Right lobe of liver (tissue), 6 donors: ENCODE data around the gene PRR5L. TPM values are rescaled to one million over a fixed set of nuclear protein-coding genes. Genes with fewer than 3 reads are reported as not detected.

ENCODE experiments used
- ATAC-seq, 4 donors: fragments of 200-7000 bp; cut with Tn5 transposase; one replicate each; pipeline ENCODE4 v1.9.1; 2020; ENCODE audit warnings: mild to moderate bottlenecking in 4 of 4, moderate library complexity in 4 of 4
- DNase-seq, 3 donors: peaks; one replicate each; pipeline ENCODE4 v3.0.0-alpha.2; 2020
- H3K27ac ChIP-seq, 3 donors: fragments of 200-600 bp; one replicate each; pipeline ENCODE4 v1.8.0; 2022
- H3K27me3 ChIP-seq, 2 donors: fragments of 200-600 bp; one replicate each; pipeline ENCODE4 v1.8.0; 2022
- H3K36me3 ChIP-seq, 4 donors: fragments of 200-600 bp; sonication (generic) in 1 of 4; one replicate each; pipeline versions ENCODE4 v1.5.1 to v1.8.0; 2017 to 2022; ENCODE audit warnings: control low read depth in 1 of 4
- H3K4me1 ChIP-seq, 4 donors: fragments of 200-600 bp; sonication (generic) in 1 of 4; one replicate each; pipeline versions ENCODE4 v1.5.1 to v1.8.0; 2017 to 2022; ENCODE audit warnings: control low read depth in 1 of 4
- H3K4me3 ChIP-seq, 3 donors: fragments of 200-600 bp; one replicate each; pipeline ENCODE4 v1.8.0; 2022
- H3K9me3 ChIP-seq, 4 donors: fragments of 200-600 bp; sonication (generic) in 1 of 4; one replicate each; pipeline versions ENCODE4 v1.5.1 to v1.8.0; 2017 to 2022; ENCODE audit warnings: control low read depth in 1 of 4
- CTCF ChIP-seq, 4 donors: fragments of 200-600 bp in 3 of 4; fragments of 450-650 bp in 1 of 4; IDR thresholded peaks; one replicate each; pipeline versions ENCODE4 v1.5.1 to v1.8.0; 2016 to 2022; ENCODE audit warnings: antibody characterized with exemption in 4 of 4, mild to moderate bottlenecking in 2 of 4
- POLR2A ChIP-seq: fragments of 450-650 bp; IDR thresholded peaks from one replicate; pipeline ENCODE4 v1.6.1; 2017; ENCODE audit warnings: antibody characterized with exemption, mild to moderate bottlenecking
- WGBS: methylation state at CpG from one replicate; pipeline ENCODE4 v1.1.6; 2018; ENCODE audit warnings: low coverage, low lambda C conversion rate; ENCODE audit not compliant: insufficient coverage; ENCODE audit errors: missing lambda C conversion rate; 5-methylcytosine and 5-hydroxymethylcytosine counted together
- intact Hi-C, 2 donors: fragments of 100-400 bp; cut with DNase I; formaldehyde crosslinking; loops; one replicate each; pipeline versions ENCODE4 v1.11.2 to v1.14.1; 2022
- total RNA-seq, 6 experiments: library from RNA; depleted of rRNA in 2 of 6; stranded (reverse); fragments of >200 nt in 2 of 6; fragmentation: NEBNext Ultra II Directional in 3 of 6; extraction: Animal tissue kit (Norgen Biotek cat#: 25700) in 3 of 6; gene quantifications; one replicate each; pipeline versions ENCODE4 v1.1.0 to v1.2.4, GENCODE V29; 2016 to 2023
- donor health status: DM: no; HTN: yes; CAD: no.
- donor health status: DM: no; HTN: no; CAD: no.
- donor health status: DM: no; HTN: no; CAD: no.
- donor health status: DM: no; HTN: yes; CAD: no.
- donor health status: DM: no; HTN: yes; CAD: no.

Gene PRR5L
- total RNA-seq, 6 experiments from 2014 or later, result 2.2 to 4.5 (median 2.3) TPM

DNA sequence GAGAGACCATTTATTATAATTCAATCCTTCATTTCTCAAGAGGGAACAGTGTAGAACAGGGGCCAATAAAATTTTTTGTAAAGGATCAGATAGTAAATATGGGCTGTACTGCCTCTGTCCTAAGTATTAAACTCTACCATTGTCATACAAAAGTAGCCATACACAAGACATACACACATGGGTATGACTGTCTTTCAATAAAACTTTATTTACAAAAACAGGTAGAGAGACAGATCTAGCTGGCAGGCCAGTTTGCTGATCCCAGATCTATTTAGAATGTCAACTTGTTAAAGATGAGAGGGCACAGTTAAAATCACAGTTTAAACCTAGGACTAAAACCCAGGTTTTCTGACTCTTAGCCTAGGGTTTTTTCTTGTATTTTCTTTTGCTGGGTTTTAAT, 197.2 kb downstream of the PRR5L start:
- ATAC-seq (no peak), DNase-seq (no peak)
- Histone ChIP-seq H3K4me3 (no peak overlapping the region), H3K27me3 (no peaks in the 10 kb centered on the region), H3K4me1 (no peaks in the 10 kb centered on the region), H3K27ac (no peak overlapping the region), H3K36me3 (peaks cover 0 to 83% (median 22%) of the 10 kb centered on the region in 4 donors), H3K9me3 (no peaks in the 10 kb centered on the region)
- TF ChIP-seq CTCF (IDR thresholded peaks at IDR 0.05) (no peak), POLR2A (no peak)
- intact Hi-C loops, result no loop called here

DNA sequence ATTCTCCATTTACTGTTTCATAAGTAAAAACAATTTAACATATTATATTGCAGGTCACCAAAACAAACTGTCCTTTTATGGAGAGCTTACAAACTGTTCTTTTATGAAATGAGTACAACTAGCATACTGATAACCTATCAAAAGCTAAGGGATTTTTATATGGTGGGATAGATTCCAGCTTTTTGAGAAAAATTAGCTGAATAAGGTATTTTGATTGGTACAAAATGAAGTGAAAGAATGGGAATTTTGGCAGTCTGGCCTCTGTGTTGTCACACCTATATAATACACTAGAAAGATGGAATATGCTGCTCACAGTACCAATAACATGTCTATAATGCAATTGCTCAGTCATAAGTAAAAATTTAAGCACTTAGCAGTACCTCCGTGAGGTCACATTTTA, 202.6 kb downstream of the PRR5L start:
- TF ChIP-seq CTCF (IDR thresholded peaks at IDR 0.05) (no peak), POLR2A (no peak)
- Histone ChIP-seq H3K27ac (no peak overlapping the region), H3K27me3 (no peaks in the 10 kb centered on the region), H3K36me3 (peaks cover 0 to 51% (median 22%) of the 10 kb centered on the region in 4 donors), H3K4me3 (no peak overlapping the region), H3K9me3 (no peaks in the 10 kb centered on the region), H3K4me1 (peaks cover 0 to 21% (median 6%) of the 10 kb centered on the region in 4 donors)
- WGBS, result 100% methylated on average over 1 of the region's 1 CpG
- intact Hi-C loops, result no loop called here
- ATAC-seq, result no peak
- no peak for DNase-seq

DNA sequence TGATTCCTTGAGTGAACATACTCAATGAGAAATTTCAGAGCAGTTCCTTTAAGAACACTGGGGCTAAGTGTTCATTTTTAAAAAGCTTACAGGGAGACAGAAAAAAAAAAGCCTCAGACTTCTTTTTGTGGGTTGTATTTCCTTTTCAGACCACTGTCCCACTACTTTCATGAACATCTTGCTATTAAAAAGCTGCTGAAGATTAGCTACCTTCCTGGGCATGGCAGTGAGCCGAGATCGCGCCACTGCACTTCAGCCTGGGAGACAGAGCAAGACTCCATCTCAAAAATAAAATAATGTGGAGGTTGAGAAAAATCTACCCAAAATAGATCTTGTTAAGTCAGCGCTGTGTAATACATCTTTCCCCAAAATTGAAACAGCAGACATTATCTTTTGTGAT, 203.2 kb downstream of the PRR5L start:
- no peaks in the 10 kb centered on the region for H3K9me3 ChIP-seq
- no peak for TF ChIP-seq CTCF (IDR thresholded peaks at IDR 0.05)
- no peak for TF ChIP-seq POLR2A
- intact Hi-C loops, result no loop called here
- H3K27ac ChIP-seq, result no peak overlapping the region
- WGBS, result 73% methylated on average over 4 of the region's 4 CpGs
- peaks cover 0 to 45% (median 22%) of the 10 kb centered on the region in 4 donors for H3K36me3 ChIP-seq
- no peak for ATAC-seq
- peaks cover 0 to 21% (median 6%) of the 10 kb centered on the region in 4 donors for H3K4me1 ChIP-seq
- DNase-seq, result no peak
- no peak overlapping the region for H3K4me3 ChIP-seq
- no peaks in the 10 kb centered on the region for H3K27me3 ChIP-seq

DNA sequence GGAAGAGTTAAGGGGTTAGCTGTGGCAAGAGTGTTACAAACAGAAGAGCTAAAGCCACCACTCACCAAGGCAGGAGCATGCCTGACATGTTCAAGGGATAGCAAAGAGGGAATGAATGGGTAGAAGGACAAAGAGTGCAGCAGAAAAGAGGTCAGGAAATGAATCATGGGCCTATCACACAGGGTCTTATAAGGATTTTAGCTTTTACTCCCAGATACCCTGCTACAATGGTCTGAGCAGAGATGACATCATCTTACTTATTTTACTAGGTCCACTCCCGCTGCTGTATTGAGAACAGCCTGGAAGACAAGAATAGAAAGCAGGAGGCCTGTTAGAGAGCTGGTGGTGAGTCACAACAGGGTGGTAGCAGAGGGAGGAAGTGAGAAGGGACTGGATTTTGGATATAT, 204.2 kb downstream of the PRR5L start:
- H3K4me3 ChIP-seq, result no peak overlapping the region
- H3K36me3 ChIP-seq, result peaks cover 0 to 37% (median 19%) of the 10 kb centered on the region in 4 donors
- H3K27ac ChIP-seq, result no peak overlapping the region
- H3K27me3 ChIP-seq, result no peaks in the 10 kb centered on the region
- ATAC-seq, result peak in 3 of 4 donors; percentile 14 to 92 (median 51)
- peaks cover 0 to 21% (median 6%) of the 10 kb centered on the region in 4 donors for H3K4me1 ChIP-seq
- intact Hi-C loops, result no loop called here
- DNase-seq, result no peak
- 53% methylated on average over 1 of the region's 1 CpG for WGBS
- TF ChIP-seq POLR2A (no peak), CTCF (IDR thresholded peaks at IDR 0.05) (no peak)
- no peaks in the 10 kb centered on the region for H3K9me3 ChIP-seq

DNA sequence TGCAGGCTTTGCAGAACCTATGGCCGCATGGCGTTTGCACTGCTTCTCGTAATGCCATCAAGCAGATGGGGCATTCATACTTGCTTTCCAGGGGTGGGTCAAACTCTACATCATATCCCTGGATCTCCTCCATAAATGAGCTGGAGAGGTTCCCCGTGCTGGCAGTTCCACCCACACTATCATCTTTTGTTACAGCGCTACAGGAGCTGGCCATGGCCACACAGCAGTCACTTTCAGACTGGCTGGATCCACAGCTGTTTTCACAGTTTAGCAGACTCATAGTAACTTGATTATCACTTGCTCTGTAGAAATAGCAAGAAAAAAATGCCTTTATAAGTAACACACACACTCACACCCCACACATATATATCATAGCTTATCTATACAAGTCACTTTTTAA, 205.1 kb downstream of the PRR5L start:
- H3K27ac ChIP-seq, result no peak overlapping the region

More for the DNA sequence above, 205.1 kb downstream of the PRR5L start:
- Histone ChIP-seq H3K27me3 (no peaks in the 10 kb centered on the region), H3K36me3 (peaks cover 0 to 28% (median 16%) of the 10 kb centered on the region in 4 donors), H3K4me3 (no peak overlapping the region), H3K9me3 (no peaks in the 10 kb centered on the region), H3K4me1 (peaks cover 0 to 21% (median 6%) of the 10 kb centered on the region in 4 donors)
- TF ChIP-seq POLR2A (no peak), CTCF (IDR thresholded peaks at IDR 0.05) (no peak)
- 82% methylated on average over 5 of the region's 5 CpGs for WGBS
- intact Hi-C loops, result no loop called here
- ATAC-seq (peak in 1 of 4 donors; percentile 20), DNase-seq (no peak)
